GM23338 (cell line): ENCODE results near the gene PTPA. TPM values are rescaled to one million over a fixed set of nuclear protein-coding genes. Genes with fewer than 3 reads are reported as not detected.
A peak's percentile ranks its signal among the peaks of the same experiment; 100 is the strongest.

Experiments used
- ATAC-seq: fragments of 200-7000 bp; cut with Tn5 transposase; 3 replicates; pipeline ENCODE4 v1.9.1; 2020
- DNase-seq: peaks from one replicate; pipeline ENCODE4 v3.0.0-alpha.2; 2015; ENCODE audit warnings: low spot score
- H2AFZ ChIP-seq: fragments of 200-600 bp; sonication (generic); 2 replicates; pipeline ENCODE4 v1.8.0; 2016; ENCODE audit warnings: antibody characterized with exemption, mild to moderate bottlenecking, moderate library complexity
- H3F3A ChIP-seq: fragments of 200-600 bp; sonication (generic); replicated peaks from 2 replicates; pipeline ENCODE4 v1.8.0; 2017; ENCODE audit warnings: antibody characterized with exemption, mixed run types, low read depth
- H3K27ac ChIP-seq: fragments of 200-600 bp; sonication (generic); 2 replicates; pipeline ENCODE4 v1.6.1; 2016; ENCODE audit warnings: low read depth
- H3K27me3 ChIP-seq: fragments of 200-600 bp; sonication (generic); 2 replicates; pipeline ENCODE4 v1.8.0; 2016; ENCODE audit warnings: mild to moderate bottlenecking, mixed run types, moderate library complexity; ENCODE audit not compliant: insufficient read depth
- H3K36me3 ChIP-seq: fragments of 200-600 bp; sonication (generic); 2 replicates; pipeline ENCODE4 v1.8.0; 2016; ENCODE audit warnings: mild to moderate bottlenecking; ENCODE audit not compliant: insufficient read depth
- H3K4me1 ChIP-seq: fragments of 200-600 bp; sonication (generic); 2 replicates; pipeline ENCODE4 v1.8.0; 2016; ENCODE audit warnings: mild to moderate bottlenecking, moderate library complexity; ENCODE audit not compliant: insufficient read depth
- H3K4me2 ChIP-seq: fragments of 200-600 bp; sonication (generic); 2 replicates; pipeline ENCODE4 v1.7.1; 2017; ENCODE audit warnings: mixed run types
- H3K4me3 ChIP-seq: fragments of 200-600 bp; sonication (generic); 2 replicates; pipeline ENCODE4 v1.6.1; 2016; ENCODE audit warnings: mixed run types
- H3K79me2 ChIP-seq: fragments of 200-600 bp; sonication (generic); replicated peaks from 2 replicates; pipeline ENCODE4 v1.8.0; 2017; ENCODE audit warnings: mild to moderate bottlenecking; ENCODE audit not compliant: insufficient read depth
- H3K9me2 ChIP-seq: fragments of 200-600 bp; sonication (generic); 2 replicates; pipeline ENCODE4 v1.8.0; 2017; ENCODE audit not compliant: insufficient read depth
- H4K20me1 ChIP-seq: fragments of 200-600 bp; sonication (generic); replicated peaks from 2 replicates; pipeline ENCODE4 v1.8.0; 2017; ENCODE audit warnings: mild to moderate bottlenecking; ENCODE audit not compliant: insufficient read depth
- H3K27ac Mint-ChIP-seq: 2 replicates; pipeline ENCODE4 v1.8.0; 2020; ENCODE audit warnings: inconsistent platforms, mild to moderate bottlenecking, moderate library complexity, mixed read lengths
- H3K27me3 Mint-ChIP-seq: 3 replicates; pipeline ENCODE4 v1.8.0; 2022; ENCODE audit warnings: low read depth, mild to moderate bottlenecking, moderate library complexity, mixed read lengths, inconsistent platforms; ENCODE audit not compliant: insufficient read depth, poor library complexity
- H3K36me3 Mint-ChIP-seq: 3 replicates; pipeline ENCODE4 v1.8.0; 2021; ENCODE audit warnings: low read depth, mild to moderate bottlenecking, inconsistent platforms, moderate library complexity, mixed read lengths
- H3K4me1 Mint-ChIP-seq: 3 replicates; pipeline ENCODE4 v1.8.0; 2020; ENCODE audit warnings: mild to moderate bottlenecking, inconsistent platforms, mixed read lengths
- H3K4me3 Mint-ChIP-seq: 3 replicates; pipeline ENCODE4 v1.8.0; 2021; ENCODE audit warnings: moderate library complexity, mild to moderate bottlenecking, inconsistent platforms, mixed read lengths
- H3K9me3 Mint-ChIP-seq: 3 replicates; pipeline ENCODE4 v1.8.0; 2020; ENCODE audit warnings: moderate library complexity, mild to moderate bottlenecking, inconsistent platforms, mixed read lengths
- CREB1 ChIP-seq: fragments of 250-450 bp; sonication (Bioruptor Pico); IDR thresholded peaks from 2 replicates; pipeline ENCODE4 v1.5.0; 2020; ENCODE audit warnings: low read depth, mild to moderate bottlenecking, moderate library complexity
- CTCF ChIP-seq, 2 experiments: fragments of 200-600 bp in 1 of 2; sonication (generic) in 1 of 2; conservative IDR thresholded peaks; 2 replicates each; pipeline versions ENCODE4 v1.5.1 to v1.6.1; 2016 to 2017; ENCODE audit warnings: antibody characterized with exemption in 2 of 2, low read depth in 2 of 2, mild to moderate bottlenecking in 2 of 2, moderate library complexity in 1 of 2
- EZH2phosphoT487 ChIP-seq: fragments of 200-600 bp; sonication (generic); IDR thresholded peaks from one replicate; pipeline ENCODE4 v1.8.1; 2018; ENCODE audit warnings: antibody characterized with exemption; ENCODE audit not compliant: unreplicated experiment
- NANOG ChIP-seq: IDR thresholded peaks from 2 replicates; pipeline ENCODE4 v1.6.1; 2016; ENCODE audit warnings: antibody characterized with exemption, borderline replicate concordance
- POLR2AphosphoS5 ChIP-seq: IDR thresholded peaks from 2 replicates; pipeline ENCODE4 v1.6.1; 2016; ENCODE audit warnings: antibody characterized with exemption, low read depth
- ZNF114 ChIP-seq: fragments of 250-450 bp; sonication (Bioruptor Pico); IDR thresholded peaks from 2 replicates; pipeline ENCODE4 v1.5.0; 2020; ENCODE audit warnings: mild to moderate bottlenecking, moderate library complexity
- ZNF331 ChIP-seq: fragments of 250-450 bp; sonication (Bioruptor Pico); IDR thresholded peaks from 2 replicates; pipeline ENCODE4 v1.5.0; 2020; ENCODE audit warnings: low read depth, mild to moderate bottlenecking, moderate library complexity
- ZNF462 ChIP-seq: fragments of 250-450 bp; sonication (Bioruptor Pico); IDR thresholded peaks from 2 replicates; pipeline ENCODE4 v1.5.0; 2020; ENCODE audit warnings: mild to moderate bottlenecking, moderate library complexity
- polyA plus RNA-seq: library from polyadenylated mRNA; unstranded; fragments of >200 nt; fragmentation: Nextera tagmentation; extraction: Ambion mirVana; gene quantifications from 2 replicates; pipeline ENCODE4 v1.2.1, GENCODE V29; 2016
- total RNA-seq: library from RNA; depleted of rRNA; stranded (reverse); fragments of >200 nt; shearing (Covaris generic); gene quantifications from 2 replicates; pipeline ENCODE4 v1.2.3, GENCODE V29; 2014
- TF ChIP-seq, protein P1 (sequence below): IDR thresholded peaks from 2 replicates; pipeline ENCODE4 v1.6.1; 2016; ENCODE audit warnings: antibody characterized with exemption

The PTPA gene
- total and polyA plus RNA-seq, 2 experiments from 2014 or later: 53.9 to 122 TPM

DNA sequence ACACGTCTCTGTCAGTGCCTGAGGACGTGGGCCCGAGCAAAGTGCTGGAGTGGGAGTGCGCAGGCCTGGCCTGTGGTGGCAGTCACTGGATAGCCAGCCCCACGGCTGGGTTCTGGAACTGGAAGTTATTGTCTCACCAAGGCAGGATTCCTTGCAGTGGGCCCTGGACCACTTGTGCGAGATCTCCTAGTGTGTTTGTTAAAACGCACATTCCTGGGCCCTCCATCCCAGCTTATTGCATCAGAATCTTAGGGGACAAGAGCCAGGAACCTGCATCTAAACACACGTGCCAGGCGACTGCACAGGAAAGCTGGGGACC is 26.9 kb downstream of the PTPA start:
- DNase-seq (no peak), ATAC-seq (no peak)
- Histone ChIP-seq H3K27ac (peak overlapping the region; percentile 79), H3K4me3 (no peak overlapping the region), H3K9me2 (no peaks in the 10 kb centered on the region), H4K20me1 (no peaks in the 10 kb centered on the region), H3F3A (peaks cover 6% of the 10 kb centered on the region), H3K27me3 (no peaks in the 10 kb centered on the region), H2AFZ (no peak overlapping the region), H3K36me3 (peaks cover 4% of the 10 kb centered on the region; the same call in 1 of the 2 replicates), H3K4me1 (peaks cover 30% of the 10 kb centered on the region), H3K79me2 (peaks cover 8% of the 10 kb centered on the region), H3K4me2 (no peak overlapping the region)
- Mint-ChIP-seq H3K9me3 (no peaks in the 10 kb centered on the region), H3K36me3 (peaks cover 42% of the 10 kb centered on the region), H3K27ac (peak overlapping the region; percentile 80), H3K4me3 (no peak overlapping the region), H3K27me3 (peaks cover 32% of the 10 kb centered on the region), H3K4me1 (peaks cover 45% of the 10 kb centered on the region)
- no peak for TF ChIP-seq EZH2phosphoT487
- no peak for TF ChIP-seq NANOG
- TF ChIP-seq ZNF114: no peak
- TF ChIP-seq, protein P1, sequence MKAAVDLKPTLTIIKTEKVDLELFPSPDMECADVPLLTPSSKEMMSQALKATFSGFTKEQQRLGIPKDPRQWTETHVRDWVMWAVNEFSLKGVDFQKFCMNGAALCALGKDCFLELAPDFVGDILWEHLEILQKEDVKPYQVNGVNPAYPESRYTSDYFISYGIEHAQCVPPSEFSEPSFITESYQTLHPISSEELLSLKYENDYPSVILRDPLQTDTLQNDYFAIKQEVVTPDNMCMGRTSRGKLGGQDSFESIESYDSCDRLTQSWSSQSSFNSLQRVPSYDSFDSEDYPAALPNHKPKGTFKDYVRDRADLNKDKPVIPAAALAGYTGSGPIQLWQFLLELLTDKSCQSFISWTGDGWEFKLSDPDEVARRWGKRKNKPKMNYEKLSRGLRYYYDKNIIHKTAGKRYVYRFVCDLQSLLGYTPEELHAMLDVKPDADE: no peak
- TF ChIP-seq ZNF331: no peak
- no peak for TF ChIP-seq CREB1 (CRISPR knock-in tag)
- no peak for TF ChIP-seq ZNF462 (CRISPR knock-in tag)
- no peak for TF ChIP-seq POLR2AphosphoS5
- TF ChIP-seq CTCF (conservative IDR thresholded peaks at IDR 0.05; ENCODE audit: low read depth in 2 of 2): no peak
